GM18858 (cell line): ENCODE data around the gene ACTR6.
"Not testable (repeated sequence)": the region's sequence is repeated elsewhere in the genome, so short reads cannot be mapped to it uniquely, and the experiment has no call there.

Source experiments
- ATAC-seq: cut with Tn5 transposase; IDR thresholded peaks from one replicate; pipeline ENCODE4 v1.9.1; 2021; ENCODE audit not compliant: unreplicated experiment

ACTR6 gene

DNA sequence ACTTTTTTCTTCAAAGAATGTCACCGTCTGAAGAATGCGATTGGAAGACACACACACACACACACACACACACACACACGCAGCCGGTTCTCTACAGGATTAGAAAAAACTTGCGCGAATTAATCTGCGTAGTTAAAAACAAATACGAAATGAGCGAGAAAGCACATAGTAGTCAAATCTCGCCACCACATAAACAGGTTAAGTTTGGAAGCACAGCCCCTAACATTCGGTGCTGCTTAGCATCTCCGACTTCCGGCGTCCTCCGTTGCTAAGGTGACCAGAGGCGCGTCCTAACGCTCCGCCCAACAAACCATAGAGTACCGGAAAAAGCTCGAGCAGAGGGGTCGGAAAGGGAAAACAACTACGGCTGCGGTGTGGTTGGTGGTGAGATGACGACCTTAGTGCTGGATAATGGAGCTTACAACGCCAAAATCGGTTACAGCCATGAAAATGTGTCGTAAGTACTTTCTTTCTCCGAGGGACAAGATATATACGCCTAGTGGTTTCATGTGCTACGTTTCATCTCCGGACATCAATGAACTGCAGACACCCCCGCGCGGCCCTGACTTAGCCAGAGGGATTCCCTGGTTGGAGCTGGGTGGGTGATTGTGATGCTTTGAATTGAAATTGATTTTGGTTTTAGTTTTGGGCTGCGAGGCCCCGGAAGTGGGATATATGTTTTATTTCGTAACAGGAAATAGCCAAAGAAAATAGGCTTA, at the start of gene ACTR6:
Gene ACTR6, plus strand, starts transcription at position 353 of the 719 bp plus-strand sequence. Its CDS starts 37 bp downstream, at position 390.
- peak; percentile 92 for ATAC-seq

DNA sequence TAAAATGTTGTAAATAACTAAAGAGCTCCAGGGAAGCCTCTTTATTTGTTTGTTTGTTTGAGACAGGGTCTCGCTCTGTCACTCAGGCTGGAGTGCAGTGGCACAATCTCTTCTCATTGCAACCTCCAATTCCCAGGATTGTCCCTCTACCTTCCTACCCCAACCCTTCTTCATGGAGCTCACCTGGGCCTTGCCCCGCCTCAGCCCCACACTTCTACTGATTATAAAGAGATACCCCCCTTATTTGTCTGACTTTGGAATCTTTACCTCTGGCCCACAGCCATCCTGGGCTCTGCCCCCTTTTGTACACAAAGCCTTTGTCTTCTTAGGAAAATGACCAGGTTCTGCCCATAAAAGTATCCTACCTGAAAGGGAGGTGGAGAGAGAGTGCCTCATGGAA, 48.8 kb upstream of the ACTR6 start:
- no peak for ATAC-seq

DNA sequence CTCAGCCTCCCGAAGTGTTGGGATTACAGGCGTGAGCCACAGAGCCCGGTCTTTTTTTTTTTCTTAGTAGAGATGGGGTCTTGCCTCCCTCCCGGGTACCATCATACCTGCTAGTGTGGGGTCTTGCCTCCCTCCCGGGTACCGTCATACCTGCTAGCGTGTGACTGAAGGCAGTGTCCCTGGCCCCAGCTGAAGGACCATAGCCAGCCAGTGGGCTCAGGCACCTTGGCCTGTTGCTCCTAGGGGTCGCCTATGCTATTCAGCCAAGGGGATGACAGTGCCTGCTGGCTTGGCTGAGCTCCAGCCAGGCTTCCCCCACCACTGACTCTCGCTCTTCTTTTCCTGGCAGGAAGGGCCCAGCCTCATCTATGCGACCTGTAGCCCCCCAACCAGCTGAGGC, 47.5 kb upstream of the ACTR6 start:
- no peak for ATAC-seq

DNA sequence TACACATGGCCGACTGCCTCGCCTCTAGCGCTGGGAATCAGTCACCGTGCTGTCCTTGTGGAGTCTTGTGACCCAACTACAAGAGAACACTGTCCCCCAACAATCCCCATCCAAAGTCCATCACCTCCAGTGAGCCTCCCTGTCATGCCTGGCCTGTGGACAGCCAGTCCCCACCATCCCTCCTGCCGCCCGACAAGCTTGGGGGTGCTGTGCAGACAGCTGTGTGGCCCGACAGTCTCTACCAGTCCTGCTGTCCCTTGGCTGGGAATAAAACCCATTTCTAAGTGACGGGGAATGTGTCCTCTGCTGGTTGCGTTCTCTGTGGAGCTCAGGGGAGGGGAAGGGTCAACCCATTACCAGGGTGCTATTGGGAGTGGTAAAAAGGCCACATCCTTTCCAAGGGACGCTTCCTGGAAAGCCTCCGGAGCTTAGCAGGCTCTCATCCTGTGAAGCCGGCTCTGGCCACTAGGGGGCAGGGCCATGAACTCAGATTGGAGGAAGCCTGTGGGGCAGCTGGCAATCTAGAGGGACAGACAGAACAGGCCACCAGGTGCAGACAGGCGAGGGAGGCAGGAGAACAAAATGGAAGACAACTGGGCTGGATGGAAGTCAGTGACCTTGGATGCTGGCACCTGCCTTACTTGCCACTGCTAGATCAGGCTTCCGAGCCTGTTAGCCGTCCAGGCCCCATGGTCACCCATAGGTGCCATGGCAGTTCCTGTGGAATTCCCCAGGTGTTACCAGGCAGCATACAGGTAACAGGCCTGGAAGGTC, 46.0 kb upstream of the ACTR6 start:
- peak; percentile 47 for ATAC-seq

DNA sequence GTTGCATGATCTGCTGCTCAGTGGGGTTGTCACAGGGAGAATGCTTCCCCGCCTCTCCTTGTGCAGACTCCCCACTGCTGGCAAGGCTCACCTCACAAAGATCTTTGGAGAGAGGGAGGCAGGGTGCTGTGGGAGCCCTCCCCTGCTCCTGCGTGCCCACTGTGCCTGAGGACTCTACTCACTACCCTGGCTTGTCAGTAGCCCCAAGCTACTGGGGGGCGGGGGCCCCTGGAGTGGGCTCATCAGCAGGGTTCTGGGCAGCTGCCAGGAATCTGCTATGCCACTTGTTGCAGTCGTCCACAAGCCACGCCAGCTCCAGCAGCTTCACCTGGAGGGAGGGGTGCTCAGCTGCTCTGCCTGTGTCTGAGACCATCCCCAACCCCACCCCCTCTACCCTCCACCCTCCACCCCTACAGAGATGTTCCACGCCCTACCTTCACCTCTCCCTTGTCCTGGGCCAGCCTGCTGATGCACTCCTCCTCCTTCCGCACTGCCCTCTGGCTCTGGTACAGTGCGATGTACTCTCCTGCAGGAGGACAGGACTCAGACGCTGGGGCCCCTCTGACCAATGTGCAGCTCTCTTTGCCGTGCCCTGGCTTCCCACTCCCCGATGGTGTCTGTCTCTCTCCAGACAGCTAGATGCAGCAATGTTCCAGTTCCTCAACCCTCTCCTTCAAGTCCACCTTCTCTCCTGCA, 43.7 kb upstream of the ACTR6 start:
- ATAC-seq: no peak

DNA sequence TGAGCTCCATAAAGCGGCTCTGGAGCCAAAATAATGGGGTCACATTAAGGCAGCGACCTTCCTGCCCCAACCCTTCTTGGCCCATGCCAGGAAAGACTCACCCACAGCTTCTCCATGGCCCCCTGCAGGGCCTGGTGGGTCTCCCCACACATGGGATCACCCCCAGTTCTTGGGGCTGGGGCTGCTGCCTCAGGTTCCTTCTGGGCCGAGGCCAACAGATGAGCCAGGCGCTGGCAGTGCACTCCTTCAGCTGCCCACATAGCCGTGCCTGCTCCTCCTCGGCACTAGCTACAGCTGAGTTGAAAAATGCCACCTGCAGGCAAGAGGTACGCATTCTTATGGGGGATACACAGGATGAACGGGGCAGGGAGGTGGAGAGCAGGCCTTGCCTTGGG, 43.2 kb upstream of the ACTR6 start:
- ATAC-seq: no peak

DNA sequence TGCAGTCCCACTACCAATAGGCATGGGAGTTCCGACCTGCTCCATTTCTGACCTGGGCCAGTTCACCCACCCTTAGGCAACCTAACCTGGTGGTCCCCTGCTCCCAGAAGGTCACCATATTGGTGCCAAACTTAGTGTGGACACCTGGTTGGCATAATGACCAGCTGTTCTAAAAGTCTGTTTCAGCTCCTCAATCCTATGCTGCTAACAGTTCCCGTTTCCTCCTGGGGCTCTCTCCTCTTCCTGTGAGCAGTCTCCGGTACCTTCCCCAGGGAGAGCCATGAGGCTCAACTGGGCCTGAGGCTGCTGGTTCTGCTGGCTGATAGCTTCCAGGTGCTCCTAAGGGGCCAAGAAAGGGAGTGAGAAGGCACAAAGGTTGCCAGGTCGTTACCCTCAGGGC, 42.1 kb upstream of the ACTR6 start:
- no peak for ATAC-seq

DNA sequence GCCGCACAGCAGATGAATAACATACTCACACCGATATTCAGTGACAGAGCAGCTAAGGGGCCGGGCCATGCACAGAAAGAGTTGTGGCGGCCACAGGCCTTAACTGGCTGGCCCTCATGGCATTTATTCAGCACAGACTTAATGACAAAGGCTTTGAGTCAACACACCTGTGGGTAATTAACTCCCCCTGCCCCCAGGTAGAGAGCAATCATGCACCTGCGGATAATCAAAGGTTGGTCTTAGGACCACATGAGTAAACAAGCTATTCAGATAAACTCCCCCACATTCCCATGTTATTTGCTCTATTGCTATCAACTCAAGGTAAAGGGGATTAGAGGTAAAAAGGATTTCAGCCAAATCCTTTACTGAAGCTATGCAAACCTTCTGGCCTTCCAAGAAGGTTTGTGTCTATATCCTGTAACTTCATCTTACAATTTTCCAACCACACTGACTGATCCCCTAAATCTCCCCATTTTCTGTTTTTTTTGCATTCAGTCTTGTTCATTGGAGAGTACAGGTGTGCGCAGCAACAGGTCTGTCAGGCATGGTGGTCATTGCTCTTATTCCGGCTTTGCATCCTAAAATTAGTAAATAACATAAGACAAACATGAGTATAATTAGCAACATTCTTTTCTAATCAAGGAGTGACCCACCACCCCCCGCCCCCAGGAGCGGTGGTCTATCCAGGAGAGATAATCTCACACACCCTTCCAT, 41.1 kb upstream of the ACTR6 start:
- no peak for ATAC-seq

DNA sequence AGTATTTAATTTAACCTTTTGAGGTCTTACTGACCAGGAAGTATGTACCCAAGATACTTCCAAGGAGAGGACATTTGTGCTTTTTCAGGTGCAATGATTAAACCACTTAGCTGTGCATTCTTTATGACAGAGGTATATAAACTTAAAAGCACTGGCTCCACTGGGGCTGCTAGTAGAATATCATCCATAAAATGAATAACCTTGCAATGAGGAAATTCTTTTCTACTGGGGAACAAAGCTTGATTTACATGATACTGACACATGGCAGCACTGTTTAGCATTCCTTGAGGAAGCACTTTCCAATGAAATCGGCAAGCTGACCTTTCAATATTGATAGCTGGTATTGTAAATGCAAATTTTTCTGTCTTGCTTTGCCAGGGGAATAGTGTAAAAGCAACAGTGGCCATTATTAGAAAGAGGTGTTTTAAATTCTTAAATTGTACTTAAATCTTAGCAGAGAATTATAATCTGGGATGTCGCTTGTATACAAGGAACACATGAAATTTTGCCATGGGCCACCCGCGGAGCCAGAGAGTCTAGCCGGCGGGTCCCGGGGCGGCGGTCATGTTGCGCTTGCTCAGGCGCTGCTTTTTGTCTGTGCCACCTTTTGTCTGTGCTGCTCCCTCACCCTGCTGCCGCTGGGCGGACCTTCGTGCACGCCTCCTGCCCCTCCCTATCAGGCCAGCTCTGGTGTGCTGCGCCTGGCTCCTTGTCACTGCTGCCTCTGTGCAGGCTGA, 37.0 kb upstream of the ACTR6 start:
- peak; percentile 100 for ATAC-seq

DNA sequence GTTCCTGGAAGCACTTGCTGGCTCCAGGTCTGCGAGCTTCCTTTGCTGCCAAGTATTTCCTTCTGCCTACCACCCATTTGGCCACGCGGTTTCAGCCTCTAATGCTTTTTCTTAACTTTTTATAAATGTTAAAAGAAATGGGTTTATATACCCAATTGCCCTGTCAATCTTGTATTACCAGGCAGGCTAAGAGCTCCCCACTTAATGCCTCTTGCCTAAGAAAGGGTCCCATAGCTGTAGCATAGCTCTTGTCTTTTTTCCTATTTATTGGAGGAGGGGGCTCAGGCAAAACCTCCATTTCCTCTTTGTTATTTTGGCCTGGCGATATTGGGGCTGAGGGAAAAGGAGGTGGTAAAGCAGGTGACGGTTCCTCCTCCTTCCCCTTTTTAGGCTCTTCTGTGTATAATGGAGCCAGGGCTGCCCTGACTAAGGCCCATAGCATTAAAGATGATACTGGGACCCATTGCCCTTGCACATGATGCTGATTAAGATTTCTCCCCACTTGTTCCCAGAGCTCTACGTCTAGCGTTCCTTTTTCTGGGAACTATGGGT, 36.4 kb upstream of the ACTR6 start:
- no peak for ATAC-seq

DNA sequence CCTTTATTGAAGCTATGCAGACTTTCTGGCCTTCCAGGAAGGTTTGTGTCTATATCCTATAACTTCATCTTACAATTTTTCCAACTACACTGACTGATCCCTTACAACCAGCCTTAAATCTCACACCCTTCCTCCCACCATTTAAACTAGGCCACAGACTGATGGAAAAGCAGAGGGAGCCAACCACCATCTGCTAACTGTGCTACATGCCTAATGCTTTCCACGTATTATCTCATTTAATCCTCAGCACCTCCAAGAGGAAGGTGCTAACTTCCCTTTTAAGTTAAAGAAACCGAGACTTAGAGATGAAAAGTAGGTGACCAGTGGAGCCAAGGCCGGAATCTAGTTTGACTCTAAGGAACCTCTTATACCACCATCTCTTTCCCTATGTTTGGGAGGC, 35.3 kb upstream of the ACTR6 start:
- ATAC-seq: no peak

DNA sequence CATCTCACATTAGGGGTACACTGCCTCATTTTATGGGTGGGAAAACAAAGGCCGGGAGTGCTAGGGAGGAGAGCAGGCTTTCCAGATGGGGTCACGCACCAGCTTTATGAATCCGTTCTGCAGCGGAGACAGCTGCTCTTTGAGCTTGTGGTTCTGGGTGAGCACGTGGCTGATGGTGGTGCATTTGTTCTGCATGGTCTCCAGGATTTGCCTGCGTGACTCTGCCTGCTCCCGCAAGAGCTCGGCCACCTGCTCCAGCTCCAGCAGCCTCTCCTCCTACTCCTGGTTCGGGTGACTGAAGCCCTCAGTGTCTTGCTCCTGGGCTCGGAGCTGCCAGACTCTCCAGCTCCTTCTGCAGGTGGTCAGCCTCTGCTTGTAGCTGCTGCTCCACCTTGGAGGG, 34.4 kb upstream of the ACTR6 start:
- no peak for ATAC-seq

DNA sequence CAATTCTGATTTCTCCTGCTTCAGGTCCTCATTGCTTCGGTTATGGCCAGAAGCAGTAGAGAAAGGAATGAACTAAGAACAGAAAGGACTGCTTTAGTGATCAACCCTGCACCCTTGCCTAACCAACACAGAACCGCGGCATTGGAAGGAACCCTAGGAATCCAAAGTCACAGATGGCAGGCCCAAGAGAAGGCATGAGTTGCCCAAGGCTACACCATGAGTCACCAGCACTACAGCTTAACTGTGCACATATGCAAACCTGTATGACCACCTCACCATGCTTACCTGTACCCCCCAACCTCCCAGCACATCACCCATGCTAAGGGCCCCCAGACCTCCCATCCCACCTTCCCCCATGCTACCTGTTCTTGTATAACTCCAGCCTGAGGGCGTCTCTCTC, 32.1 kb upstream of the ACTR6 start:
- no peak for ATAC-seq

DNA sequence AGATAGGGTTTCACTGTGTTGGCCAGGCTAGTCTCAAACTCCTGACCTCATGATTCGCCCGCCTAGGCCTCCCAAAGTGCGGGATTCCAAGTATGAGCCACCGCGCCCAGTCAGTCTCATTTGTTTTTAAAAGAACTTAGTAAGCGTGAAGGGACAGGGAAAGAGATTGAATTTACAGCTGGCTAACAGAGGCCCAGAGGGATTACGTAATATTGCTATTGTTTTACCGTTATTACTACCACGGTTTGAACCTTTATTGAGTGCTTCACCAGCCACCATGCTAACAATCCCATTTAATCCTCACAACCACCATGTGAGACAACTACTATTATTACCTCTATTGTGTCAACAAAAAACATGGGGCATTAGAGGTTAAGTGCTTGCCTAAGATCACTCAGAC, 31.3 kb upstream of the ACTR6 start:
- no peak for ATAC-seq

DNA sequence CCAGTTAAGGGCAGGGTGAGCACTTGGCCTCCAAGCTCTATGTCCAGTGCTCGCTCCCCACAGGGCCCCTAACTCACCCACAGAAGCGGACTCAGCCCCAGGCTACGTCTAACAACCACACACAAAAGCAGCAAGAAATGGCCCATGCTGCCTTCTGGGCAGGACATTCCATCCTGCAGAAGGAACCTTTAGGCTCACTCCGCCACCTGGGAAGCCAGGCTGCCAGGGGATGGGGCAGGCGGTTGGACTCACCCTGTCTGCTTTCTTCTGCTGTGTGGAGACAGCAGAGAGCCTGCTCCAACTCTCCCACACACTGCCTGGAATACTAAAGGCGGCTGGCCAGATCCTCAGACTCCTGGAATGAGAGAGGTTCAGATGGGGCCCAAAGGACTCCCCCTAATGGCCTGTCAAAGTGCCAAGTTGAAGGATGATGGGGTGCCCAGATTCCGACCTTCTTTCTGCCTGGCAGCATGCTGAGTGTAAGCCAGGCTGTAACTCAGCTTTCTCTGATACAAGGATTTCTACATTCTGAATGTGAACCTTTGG, 30.2 kb upstream of the ACTR6 start:
- ATAC-seq: no peak

DNA sequence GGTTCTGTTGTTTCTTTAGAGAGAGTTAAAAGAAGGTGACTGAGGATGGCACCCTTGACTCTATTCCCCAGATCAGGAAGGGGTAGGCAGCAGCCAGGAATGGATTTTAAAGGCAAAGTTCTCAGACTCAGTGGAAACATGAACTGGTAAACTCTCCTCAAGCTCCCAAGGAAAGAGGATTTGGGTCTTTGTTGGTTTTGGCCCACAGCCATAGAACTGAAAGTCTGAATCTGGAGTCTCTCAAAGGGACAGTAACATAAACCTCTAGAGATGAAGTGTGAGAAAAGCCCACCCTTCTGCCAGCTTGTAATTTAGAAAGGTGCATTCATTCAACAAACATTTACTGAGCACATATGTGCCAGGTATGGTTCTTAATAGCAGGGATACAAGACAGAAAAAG, 29.4 kb upstream of the ACTR6 start:
- ATAC-seq: no peak

DNA sequence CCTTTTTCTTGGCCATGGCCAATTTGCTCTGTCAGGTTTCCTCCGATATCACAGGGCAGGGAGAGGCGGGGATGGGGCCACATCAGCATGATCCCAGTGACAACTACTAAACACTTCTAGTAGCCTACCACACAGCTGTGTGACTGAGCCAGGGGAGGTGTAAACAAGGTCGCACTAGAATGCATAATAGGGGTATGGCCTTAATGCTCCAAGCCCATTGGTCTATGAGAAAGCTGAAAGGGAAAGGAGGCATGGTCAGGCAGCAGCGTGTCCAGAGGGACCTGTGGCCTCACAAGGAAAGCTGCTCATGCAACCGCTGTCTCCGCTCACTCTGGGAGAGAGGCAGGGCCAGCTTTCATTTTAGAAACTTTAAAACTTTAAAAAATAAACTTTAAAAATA, 27.5 kb upstream of the ACTR6 start:
- no peak for ATAC-seq

DNA sequence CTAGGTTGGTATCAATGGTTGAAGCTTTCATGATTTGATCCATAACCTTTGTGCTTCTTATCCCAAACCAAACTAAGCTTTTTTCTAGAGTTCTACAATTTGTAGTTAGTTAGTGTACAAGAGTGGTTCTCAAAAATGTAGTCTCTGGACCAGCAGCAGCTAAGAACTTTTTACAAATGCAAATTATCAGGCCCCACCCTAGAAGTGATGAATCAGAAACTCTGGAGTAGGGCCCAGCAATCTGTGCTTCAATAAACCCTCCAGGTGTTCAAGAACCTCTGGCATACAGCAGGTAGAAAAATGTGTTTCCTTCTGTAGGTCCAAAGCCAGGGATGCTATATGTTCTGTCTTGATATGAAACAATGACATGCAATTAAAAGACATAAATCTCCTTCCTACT, 26.1 kb upstream of the ACTR6 start:
- no peak for ATAC-seq

DNA sequence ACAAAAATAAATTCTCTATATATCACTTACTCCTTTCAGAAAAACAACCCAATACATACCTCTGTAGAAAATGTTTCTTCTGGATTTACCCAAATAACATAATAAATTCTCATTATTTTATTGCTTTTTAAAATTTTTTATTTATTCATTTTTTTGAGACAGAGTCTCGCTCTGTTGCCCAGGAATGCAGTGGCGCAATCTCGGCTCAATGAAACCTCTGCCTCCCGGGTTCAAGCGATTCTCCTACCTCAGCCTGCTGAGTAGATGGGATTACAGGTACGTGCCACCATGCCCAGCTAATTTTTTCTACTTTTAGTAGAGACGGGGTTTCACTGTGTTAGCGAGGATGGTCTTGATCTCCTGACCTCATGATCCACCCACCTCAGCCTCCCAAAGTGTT, 24.1 kb upstream of the ACTR6 start:
- not testable (repeated sequence) for ATAC-seq

DNA sequence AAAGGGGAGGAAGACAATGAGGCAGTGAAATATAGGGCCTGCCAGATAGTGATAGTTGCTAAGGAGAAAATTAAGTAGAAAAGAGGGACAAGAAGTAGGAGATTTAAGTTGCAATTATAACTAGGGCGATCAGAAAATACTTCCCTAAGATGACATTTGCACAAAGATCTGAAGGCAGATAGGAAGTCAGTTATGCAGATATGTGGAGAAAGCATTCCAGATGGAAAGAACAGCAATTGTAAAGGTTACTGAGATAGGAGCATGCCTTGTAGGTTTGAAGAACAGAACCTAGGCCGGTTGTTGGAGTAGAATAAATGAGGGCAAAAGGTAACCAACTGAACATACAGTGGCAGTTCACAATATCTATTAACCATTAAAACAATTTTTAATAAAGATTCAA, 21.4 kb upstream of the ACTR6 start:
- no peak for ATAC-seq
